Measurements from ENCODE around the gene NFKBIZ. TPM values are rescaled to one million over a fixed set of nuclear protein-coding genes. Genes with fewer than 3 reads are reported as not detected.

Gene NFKBIZ
- total and polyA plus RNA-seq, 9 of the 15 experiments (the other 6 are each of a cell fraction or from before 2014, with no cell fraction given), result 1.2 to 13.7 (median 5.7) TPM

GRCh38 chr3:101847328-101847727, 2.0 kb upstream of the NFKBIZ start:
- Histone ChIP-seq H3K9ac (ENCODE audit: insufficient read depth in 1 of 2, low read depth in 2 of 2, low read length in 2 of 2) (no peak overlapping the region), H3K9me3 (replicated peaks; ENCODE audit: control insufficient read depth, insufficient read depth, low read depth, low read length) (no peaks in the 10 kb centered on the region), H3K36me3 (ENCODE audit: control insufficient read depth, insufficient read depth, low read length) (peaks cover 7% of the 10 kb centered on the region), H3K4me1 (replicated peaks in 1 of 2; ENCODE audit: control insufficient read depth in 2 of 2, insufficient read depth in 2 of 2, low read length in 2 of 2) (peaks cover 8 to 10% of the 10 kb centered on the region in 2 experiments; a peak in 3 of 5 replicates), H3K27me3 (ENCODE audit: control insufficient read depth in 2 of 2, insufficient read depth in 2 of 2, low read length in 2 of 2) (no peaks in the 10 kb centered on the region), H3K27ac (ENCODE audit: extremely low read depth, low read depth, low read length) (no peak overlapping the region), H3K4me2 (ENCODE audit: insufficient read depth, low read length) (no peak overlapping the region), H2AFZ (ENCODE audit: low read depth, low read length) (peak overlapping the region; percentile 66; the same call in 1 of the 2 replicates), H3K79me2 (ENCODE audit: control insufficient read depth, insufficient read depth, low read length) (peaks cover 25% of the 10 kb centered on the region), H4K20me1 (replicated peaks; ENCODE audit: control insufficient read depth, insufficient read depth, low read length) (peaks cover 6% of the 10 kb centered on the region; the same call in 1 of the 2 replicates), H3K9me1 (ENCODE audit: control insufficient read depth, insufficient read depth, low read length) (no peaks in the 10 kb centered on the region), H3K4me3 (no peak overlapping the region)
- intact Hi-C loops (cut with micrococcal nuclease) (no loop called here), in situ Hi-C loops (cut with MboI) (no loop called here)
- ATAC-seq, result no peak
- no peak for DNase-seq (ENCODE audit: extremely low read depth in 1 of 4, low spot score in 3 of 4)
- POLR2A ChIA-PET, result no interaction called here
- CTCF ChIA-PET (ENCODE audit: low intra/inter-chr PET ratio), result no interaction called here
- 28% methylated on average over 3 of the region's 3 CpGs for WGBS (ENCODE audit: insufficient coverage, low coverage, missing lambda C conversion rate)
- BruUV-seq (replicated peaks), result no TSS peak
- FAIRE-seq, result no peak
- TF ChIP-seq PHB (CRISPR knock-in tag; IDR thresholded peaks at IDR 0.05) (no peak), POLR2G (IDR thresholded peaks at IDR 0.05; ENCODE audit: low read depth, low read length) (no peak), HSF4 (CRISPR knock-in tag; IDR thresholded peaks at IDR 0.05; ENCODE audit: borderline replicate concordance) (no peak), PHTF2 (CRISPR knock-in tag; IDR thresholded peaks at IDR 0.05) (no peak), POLR2AphosphoS2 (IDR thresholded peaks at IDR 0.05; ENCODE audit: low read length) (no peak), DDX20 (tag; IDR thresholded peaks at IDR 0.05; ENCODE audit: low read depth) (no peak), PRPF4 (IDR thresholded peaks at IDR 0.05; ENCODE audit: insufficient read depth, low read depth, low read length, poor library complexity, severe bottlenecking) (no peak), SNRNP70 (optimal IDR thresholded peaks at IDR 0.05; ENCODE audit: low read depth, low read length) (no peak), NR2C1 (IDR thresholded peaks at IDR 0.05) (no peak), NR2C1 (tag; IDR thresholded peaks at IDR 0.05) (no peak), SIN3B (IDR thresholded peaks at IDR 0.05; ENCODE audit: low read depth) (no peak), MBD2 (IDR thresholded peaks at IDR 0.05; ENCODE audit: borderline replicate concordance, low read depth) (no peak), MTF1 (CRISPR knock-in tag; IDR thresholded peaks at IDR 0.05; ENCODE audit: borderline replicate concordance) (no peak)
- TF ChIP-seq, protein P1, sequence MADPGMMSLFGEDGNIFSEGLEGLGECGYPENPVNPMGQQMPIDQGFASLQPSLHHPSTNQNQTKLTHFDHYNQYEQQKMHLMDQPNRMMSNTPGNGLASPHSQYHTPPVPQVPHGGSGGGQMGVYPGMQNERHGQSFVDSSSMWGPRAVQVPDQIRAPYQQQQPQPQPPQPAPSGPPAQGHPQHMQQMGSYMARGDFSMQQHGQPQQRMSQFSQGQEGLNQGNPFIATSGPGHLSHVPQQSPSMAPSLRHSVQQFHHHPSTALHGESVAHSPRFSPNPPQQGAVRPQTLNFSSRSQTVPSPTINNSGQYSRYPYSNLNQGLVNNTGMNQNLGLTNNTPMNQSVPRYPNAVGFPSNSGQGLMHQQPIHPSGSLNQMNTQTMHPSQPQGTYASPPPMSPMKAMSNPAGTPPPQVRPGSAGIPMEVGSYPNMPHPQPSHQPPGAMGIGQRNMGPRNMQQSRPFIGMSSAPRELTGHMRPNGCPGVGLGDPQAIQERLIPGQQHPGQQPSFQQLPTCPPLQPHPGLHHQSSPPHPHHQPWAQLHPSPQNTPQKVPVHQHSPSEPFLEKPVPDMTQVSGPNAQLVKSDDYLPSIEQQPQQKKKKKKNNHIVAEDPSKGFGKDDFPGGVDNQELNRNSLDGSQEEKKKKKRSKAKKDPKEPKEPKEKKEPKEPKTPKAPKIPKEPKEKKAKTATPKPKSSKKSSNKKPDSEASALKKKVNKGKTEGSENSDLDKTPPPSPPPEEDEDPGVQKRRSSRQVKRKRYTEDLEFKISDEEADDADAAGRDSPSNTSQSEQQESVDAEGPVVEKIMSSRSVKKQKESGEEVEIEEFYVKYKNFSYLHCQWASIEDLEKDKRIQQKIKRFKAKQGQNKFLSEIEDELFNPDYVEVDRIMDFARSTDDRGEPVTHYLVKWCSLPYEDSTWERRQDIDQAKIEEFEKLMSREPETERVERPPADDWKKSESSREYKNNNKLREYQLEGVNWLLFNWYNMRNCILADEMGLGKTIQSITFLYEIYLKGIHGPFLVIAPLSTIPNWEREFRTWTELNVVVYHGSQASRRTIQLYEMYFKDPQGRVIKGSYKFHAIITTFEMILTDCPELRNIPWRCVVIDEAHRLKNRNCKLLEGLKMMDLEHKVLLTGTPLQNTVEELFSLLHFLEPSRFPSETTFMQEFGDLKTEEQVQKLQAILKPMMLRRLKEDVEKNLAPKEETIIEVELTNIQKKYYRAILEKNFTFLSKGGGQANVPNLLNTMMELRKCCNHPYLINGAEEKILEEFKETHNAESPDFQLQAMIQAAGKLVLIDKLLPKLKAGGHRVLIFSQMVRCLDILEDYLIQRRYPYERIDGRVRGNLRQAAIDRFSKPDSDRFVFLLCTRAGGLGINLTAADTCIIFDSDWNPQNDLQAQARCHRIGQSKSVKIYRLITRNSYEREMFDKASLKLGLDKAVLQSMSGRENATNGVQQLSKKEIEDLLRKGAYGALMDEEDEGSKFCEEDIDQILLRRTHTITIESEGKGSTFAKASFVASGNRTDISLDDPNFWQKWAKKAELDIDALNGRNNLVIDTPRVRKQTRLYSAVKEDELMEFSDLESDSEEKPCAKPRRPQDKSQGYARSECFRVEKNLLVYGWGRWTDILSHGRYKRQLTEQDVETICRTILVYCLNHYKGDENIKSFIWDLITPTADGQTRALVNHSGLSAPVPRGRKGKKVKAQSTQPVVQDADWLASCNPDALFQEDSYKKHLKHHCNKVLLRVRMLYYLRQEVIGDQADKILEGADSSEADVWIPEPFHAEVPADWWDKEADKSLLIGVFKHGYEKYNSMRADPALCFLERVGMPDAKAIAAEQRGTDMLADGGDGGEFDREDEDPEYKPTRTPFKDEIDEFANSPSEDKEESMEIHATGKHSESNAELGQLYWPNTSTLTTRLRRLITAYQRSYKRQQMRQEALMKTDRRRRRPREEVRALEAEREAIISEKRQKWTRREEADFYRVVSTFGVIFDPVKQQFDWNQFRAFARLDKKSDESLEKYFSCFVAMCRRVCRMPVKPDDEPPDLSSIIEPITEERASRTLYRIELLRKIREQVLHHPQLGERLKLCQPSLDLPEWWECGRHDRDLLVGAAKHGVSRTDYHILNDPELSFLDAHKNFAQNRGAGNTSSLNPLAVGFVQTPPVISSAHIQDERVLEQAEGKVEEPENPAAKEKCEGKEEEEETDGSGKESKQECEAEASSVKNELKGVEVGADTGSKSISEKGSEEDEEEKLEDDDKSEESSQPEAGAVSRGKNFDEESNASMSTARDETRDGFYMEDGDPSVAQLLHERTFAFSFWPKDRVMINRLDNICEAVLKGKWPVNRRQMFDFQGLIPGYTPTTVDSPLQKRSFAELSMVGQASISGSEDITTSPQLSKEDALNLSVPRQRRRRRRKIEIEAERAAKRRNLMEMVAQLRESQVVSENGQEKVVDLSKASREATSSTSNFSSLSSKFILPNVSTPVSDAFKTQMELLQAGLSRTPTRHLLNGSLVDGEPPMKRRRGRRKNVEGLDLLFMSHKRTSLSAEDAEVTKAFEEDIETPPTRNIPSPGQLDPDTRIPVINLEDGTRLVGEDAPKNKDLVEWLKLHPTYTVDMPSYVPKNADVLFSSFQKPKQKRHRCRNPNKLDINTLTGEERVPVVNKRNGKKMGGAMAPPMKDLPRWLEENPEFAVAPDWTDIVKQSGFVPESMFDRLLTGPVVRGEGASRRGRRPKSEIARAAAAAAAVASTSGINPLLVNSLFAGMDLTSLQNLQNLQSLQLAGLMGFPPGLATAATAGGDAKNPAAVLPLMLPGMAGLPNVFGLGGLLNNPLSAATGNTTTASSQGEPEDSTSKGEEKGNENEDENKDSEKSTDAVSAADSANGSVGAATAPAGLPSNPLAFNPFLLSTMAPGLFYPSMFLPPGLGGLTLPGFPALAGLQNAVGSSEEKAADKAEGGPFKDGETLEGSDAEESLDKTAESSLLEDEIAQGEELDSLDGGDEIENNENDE (IDR thresholded peaks at IDR 0.05; ENCODE audit: low read depth, low read length), result no peak
